NCI-H2107 treated with DMSO at 0.1 percent for 48 hours (cell line): ENCODE measurements around the gene MAP2K7.
"Not testable (repeated sequence)": the region's sequence is repeated elsewhere in the genome, so short reads cannot be mapped to it uniquely, and the experiment has no call there.

Experiments
- DNase-seq: peaks from one replicate; lab custom pipeline; 2025; ENCODE audit not compliant: unreplicated experiment; lab: John Stamatoyannopoulos, UW

The MAP2K7 gene

DNA sequence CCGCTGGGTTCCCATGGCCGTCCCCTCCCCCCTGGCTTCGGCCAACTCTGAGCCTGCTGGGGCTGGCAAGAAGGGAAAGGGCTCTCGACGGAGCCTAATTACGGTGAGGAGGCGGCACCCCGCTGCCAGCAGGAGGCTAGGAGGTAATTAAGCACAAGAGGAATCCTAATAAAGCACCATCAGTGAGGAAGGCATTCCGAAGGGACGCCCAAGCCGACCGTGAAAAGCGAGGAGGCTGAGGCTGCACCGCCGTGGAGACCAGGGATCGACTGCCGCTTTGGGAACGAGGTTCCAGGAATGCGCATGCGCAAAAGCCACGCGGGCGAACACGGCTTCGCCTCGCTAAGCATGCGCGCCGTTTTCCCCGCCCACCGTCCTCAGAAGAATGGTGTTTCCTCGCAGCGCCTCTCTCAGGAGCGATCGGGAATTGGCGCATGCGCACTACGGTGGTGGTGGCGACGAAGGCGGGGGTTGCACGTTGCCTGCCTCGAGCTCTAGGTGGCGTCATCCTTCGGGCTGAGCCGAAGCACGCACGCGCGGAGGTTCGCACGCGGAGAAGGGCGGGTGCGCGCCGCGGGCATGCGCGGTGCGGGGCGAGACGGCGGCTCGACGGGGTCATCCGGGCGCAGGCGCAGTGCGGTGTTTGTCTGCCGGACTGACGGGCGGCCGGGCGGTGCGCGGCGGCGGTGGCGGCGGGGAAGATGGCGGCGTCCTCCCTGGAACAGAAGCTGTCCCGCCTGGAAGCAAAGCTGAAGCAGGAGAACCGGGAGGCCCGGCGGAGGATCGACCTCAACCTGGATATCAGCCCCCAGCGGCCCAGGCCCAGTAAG, at the start of gene MAP2K7:
MAP2K7 (plus strand) TSS at position 634 of the 830 bp plus-strand sequence; CDS start at position 702, 68 bp downstream.
- DNase-seq: peak; percentile 98

DNA sequence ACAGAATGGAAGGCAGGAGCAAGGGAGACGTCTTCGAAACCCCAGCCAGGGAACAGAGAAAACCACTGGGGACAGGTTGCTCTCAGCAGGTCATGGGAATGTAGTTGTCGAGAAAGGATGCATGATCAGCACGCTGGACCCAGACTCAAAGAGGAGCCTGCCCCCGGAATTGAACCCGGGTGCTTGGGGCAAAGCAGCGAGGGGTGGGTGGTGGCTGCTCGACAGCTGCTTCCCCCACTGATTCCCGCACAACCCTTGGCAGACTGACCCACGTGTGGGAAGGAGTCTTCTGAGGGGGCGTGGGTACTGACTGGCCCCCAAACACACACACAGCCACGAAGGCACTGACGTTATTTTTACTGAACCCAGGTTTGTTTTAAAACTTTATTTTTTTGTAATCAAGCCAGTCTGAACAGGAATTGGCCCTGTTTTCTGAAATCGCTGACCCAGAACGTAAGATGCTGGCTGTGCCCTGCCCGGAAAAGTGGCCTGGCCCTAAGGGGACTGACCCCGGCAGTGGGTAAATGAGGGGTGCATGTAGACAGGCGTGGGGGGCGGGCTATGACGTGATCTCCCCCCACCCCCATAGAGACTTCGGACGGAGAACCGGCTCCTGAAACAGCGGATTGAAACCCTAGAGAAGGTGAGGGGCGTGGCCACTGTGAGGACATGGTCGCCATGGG, 48.1 kb upstream of the MAP2K7 start:
- no peak for DNase-seq

DNA sequence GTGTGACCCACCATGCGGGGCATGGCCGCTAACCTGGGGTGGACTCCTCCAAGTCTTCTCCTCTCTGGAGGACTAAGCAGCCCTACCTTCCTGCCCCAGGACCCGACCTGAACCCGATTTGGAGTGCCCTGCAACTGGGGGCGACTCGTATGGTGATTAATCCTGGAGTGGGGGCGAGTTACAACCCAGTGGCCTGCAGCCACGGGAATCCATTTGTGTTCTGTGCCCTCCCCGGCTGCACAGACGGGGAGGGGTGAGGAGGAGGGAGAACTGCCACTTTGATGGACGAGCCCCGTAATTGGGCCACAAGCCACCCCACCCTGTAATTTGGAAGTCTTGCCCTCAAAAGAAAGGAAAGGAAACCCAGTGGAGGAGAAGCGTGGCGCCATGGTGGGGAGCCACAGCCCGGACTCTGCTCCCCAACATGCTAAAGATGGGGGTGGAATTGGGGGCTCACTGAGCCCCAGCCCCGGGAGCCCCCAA, 47.5 kb upstream of the MAP2K7 start:
- no peak for DNase-seq

DNA sequence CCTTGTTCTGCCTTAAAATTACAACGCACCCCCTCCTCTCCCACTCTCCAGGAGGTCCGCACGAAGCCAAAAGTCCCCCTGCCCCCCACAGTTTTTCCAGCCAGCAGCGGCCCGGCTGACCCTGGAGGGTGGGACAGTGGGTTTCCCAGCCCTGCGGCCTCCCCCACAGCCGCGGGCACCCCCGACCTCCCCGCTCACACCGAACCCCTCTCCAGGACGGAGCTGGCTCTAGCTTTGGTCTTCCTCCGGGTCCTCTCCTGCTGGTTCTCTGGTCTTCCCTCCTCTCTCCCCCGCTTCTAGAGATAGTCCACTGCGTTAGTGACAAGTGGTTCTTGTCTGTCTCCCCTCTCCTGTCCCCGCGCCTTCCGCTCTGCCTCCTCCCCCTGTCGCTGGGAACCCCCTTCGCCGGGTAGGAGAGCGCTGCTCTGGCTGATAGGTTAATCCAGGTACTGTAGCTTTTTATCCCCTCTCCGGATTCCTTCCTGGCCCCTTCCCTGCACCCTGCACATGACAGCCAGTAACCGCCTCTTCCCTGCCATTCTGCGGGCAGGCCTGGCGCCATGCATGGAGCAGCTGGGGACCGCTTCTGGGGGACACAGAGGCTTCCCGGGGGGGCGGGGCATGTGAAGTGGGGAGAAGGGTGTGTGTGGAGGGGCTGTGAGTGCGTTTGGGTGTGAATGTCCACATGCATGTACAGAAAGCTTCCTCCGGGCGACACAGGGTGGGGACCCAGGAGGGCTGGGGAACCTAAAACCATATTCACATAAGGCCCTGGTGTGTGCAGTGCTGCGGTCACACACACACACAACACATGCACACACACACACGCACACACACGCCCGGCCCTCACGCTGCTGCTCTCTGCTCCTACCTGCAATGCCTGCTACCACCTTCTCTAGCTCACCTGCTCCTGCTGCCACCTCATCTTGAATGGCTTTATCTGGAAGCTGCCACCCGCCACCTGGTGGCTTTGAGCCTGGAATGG, 46.7 kb upstream of the MAP2K7 start:
- no peak for DNase-seq

DNA sequence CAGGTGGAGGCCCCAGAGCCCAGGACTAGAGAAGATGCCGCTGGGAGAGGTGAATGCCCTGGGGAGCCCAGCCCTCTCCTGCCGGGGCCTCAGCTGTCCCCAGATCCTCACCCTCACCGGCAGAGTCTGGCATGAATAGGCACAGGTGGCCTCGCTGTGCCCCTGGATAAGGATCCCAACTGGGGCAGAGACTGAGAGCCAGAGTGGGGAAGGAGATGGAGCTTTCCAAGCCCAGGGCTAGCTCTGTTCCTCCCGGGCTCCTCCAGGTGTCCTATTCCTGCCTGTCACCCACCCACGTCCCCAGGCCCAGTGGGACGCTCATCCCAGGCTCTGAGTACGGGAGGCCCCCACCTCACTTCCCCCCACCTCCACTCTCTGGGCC, 46.0 kb upstream of the MAP2K7 start:
- DNase-seq: no peak

DNA sequence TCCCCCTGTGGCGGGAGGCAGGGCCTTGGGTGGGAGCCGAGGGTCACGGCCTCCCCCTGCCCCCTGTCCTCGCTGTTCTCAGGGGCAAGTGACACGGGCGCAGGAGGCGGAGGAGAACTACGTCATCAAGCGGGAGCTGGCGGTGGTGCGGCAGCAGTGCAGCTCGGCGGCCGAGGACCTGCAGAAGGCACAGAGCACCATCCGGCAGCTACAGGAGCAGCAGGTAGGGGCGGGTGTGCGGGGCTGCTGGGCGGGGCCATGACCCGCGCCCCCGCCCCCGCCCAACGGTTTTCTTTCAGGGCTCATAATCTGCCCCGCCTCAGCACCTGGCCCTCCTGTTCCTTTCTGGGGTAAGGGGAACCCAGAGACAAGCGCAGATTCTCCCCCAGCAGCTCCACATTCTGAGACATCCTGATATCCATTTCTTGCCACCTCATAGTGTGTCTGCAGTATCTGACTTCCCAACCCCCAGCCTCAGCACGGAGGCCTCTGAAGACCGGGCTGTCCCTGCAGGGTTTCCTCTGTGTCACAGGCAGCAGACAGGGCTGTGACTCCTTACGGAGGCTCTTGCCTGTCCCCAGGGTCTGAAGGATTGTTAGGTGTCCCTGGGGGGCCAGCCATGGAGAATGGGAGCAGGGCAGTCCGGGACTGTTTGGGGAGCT, 45.4 kb upstream of the MAP2K7 start:
- peak; percentile 21 for DNase-seq

DNA sequence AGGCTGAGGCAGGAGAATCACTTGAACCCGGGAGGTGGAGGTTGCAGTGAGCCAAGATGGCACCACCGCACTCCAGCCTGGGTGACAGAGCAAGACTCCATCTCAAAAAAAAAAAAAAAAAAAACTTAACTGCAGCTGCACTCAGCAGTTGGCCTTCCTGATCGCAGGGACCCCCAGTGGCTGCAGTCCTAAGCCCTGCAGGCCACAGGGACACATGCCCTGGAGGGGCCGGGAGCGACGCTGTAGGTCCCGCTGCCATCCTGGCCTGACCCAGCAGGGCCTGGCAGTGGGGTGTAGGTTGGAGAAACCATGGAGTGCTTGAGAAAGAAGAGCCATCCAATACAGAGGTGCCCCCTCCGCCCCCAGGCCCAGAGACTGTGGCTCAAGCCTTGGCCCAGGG, 44.6 kb upstream of the MAP2K7 start:
- not testable (repeated sequence) for DNase-seq

DNA sequence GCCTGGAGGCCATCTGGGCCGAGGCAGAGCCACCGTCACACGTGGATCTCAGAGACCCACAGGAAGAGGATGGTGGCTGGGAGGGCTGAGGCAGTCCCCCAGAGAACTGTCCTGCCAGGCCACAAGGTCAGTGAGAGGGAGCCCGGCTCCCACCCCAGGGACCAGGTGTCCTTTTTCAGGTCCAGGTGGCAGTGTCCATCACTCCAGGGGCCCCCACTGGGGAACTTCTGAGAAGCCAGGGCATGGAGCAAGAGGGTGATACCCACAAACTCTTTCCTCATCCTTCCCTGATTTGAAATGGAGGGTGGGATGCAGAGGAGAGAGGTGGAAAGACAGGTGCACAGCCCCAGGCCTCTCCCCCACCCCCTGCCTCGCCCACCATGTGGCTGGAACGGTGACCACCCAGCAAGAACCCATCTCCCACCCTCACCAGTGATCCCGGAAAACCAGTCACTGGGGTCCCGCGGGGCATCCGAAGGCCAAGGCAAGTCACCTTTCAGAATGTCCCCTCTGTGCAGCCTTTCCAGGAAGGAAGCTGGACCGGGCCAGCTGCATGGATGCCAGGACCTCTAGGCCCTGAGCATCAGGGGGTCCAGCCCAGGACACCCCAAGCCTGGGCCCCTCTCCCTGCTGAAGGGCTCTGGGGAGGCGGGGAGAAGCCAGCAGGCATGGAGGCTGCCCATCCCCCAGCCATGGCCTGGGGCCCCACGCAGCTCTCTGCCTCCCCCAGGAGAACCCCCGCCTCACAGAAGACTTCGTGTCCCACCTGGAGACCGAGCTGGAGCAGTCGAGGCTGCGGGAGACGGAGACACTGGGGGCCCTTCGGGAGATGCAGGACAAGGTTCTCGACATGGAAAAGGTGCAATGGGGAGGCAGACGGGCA, 43.6 kb upstream of the MAP2K7 start:
- DNase-seq: no peak

DNA sequence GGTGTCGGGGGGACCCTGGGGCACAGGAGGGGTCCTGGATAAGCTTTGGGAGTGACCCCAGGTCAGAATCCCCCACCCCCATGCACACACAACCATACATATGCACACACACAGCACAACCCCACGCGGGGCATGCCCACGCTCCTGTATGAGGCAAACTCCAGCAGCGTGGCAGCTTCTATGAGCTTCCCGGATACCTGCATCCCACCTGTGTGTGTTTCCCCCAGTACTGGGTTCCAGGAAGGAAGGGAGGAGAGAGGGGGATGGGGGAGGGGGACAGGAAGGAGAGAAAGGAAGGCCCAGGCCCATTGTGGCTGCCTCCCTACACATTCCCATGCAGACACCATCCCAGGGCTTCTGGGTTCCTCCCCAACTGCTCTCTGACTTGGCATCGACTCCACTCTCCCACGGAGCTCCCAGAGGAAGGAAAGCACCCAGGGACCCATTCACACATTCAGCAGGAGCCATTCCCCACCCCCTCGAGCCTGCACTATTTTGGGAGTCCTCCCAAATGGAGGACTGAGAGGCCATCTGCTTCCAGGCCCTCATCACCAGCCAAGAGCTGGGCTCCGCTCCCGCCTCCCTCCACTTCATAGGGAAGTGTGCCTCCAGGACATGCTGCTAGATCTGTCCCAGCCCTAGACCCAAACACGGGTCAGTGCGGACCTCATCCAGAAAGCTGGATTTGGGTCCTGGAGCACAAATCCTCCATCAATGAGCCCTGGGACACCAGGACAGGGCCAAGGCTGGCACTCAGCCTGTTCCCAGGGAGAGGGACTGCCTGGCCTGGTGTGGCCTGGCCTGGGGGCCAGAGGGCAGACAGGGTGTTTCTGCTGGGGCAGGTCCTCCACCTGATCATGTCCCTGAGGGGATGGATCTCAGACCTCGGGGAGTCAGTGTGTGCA, 42.7 kb upstream of the MAP2K7 start:
- DNase-seq: no peak

DNA sequence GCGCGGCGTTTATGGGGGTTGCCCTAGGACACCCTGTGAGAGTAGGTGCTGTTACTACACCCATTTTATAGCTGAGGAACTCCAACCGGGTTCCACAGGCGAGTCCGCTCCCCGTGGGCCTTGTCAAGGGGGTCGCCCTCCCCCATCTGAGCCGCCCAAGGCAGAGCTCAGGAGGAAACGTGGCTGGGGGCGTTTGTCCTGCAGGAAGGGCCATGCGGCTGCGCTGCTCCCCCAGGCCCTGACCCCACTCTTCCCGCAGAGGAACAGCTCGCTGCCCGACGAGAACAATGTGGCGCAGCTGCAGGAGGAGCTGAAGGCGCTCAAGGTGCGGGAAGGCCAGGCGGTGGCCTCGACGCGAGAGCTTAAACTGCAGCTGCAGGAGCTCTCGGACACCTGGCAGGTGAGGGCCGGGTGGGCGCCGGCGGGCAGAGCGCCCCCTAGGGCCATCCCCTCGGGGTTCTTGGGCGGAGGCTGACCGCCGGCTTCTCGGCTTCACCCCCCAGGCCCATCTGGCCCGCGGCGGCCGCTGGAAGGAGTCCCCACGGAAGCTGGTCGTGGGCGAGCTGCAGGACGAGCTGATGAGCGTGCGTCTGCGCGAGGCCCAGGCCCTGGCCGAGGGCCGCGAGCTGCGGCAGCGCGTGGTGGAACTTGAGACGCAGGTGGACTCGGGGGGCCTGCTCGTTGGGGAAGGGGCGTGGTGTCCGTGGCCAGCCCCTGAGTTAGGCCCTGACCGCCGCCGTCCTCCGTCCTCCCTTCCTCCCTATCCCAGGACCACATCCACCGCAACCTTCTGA, 41.9 kb upstream of the MAP2K7 start:
- DNase-seq: no peak

DNA sequence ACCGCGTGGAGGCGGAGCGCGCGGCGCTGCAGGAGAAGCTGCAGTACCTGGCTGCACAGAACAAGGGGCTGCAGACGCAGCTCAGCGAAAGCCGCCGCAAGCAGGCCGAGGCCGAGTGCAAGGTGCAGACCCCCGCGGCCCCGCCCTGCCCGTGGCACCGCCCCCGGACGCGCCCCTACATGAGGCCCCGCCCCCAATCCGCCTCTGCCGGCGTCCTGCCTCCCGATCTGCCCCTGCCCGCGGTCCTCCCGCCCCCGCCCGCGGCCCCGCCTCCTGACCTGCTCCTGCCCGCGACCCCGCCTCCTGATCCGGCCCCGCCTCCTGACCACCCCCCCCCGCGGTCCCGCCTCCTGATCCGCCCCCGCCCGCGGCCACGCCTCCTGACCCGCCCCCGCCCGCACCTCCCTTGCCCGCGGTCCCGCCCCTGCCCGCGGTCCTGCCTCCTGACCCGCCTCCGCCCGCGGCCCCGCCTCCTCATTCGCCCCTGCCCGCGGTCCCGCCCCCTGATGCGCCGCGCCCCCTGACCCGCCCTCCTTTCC, 41.2 kb upstream of the MAP2K7 start:
- no peak for DNase-seq

DNA sequence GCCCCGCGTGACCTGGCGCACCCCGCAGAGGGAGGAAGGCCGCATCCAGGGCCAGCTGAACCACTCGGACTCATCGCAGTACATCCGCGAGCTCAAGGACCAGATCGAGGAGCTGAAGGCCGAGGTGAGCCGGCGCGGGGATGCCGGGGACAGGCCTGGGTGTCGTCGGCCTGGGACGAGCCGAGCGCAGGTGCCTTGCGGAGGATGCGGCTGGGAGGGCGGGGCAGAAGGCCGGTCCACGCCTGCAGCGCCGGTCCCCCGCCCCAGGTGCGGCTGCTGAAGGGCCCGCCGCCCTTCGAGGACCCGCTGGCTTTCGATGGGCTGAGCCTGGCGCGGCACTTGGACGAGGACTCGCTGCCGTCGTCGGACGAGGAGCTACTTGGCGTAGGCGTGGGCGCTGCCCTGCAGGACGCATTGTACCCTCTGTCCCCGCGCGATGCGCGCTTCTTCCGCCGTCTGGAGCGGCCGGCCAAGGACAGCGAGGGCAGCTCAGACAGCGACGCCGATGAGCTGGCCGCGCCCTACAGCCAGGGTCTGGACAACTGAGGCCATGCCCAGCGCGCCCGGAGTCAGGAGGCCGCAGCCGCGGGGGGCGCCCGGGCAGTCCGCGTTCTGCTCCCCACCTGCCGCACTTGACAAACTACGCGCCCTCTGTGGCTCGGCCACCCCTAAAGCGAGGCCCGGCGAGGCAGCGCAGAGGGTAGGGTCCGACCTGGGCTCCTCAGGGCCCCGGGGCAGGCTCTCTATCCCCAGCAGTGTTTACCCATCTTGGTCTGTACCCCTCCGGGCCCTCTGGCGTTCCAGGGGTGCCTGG, 40.3 kb upstream of the MAP2K7 start:
- DNase-seq: no peak

DNA sequence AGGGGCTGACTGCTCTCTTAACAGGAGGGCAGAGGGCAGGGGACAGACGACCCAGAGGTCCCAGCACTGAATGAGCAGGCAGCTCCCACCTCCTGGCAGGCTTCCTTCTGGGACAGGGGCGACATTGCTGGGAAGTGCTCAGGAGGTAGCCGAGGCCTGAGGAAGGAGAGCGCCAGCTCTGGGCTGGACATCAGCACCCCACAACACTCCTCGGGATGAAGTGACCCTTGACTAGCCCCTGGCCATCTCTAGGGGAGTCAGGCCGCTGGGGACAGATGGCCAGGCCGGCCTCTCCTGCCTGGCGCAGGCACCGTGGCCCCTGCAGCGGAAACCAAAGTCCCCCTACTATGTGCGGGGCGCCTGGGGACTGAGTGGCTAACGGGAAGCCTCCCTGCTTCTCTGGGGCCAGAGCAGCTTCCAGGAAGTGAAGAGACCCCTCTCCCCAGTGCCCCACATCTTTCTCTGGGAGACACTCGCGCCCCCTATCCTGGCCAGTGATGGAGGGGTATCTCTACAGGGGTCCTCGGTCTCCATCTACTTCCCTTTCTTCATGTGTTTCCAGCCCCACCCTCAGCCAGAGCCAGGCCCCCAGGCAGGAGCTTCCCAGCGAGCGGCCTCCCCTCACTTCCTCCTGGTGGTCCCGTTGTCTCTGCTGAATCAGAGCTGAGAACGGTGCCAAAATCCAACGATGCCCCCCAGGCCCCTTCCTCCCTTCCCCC, 39.5 kb upstream of the MAP2K7 start:
- DNase-seq: no peak

DNA sequence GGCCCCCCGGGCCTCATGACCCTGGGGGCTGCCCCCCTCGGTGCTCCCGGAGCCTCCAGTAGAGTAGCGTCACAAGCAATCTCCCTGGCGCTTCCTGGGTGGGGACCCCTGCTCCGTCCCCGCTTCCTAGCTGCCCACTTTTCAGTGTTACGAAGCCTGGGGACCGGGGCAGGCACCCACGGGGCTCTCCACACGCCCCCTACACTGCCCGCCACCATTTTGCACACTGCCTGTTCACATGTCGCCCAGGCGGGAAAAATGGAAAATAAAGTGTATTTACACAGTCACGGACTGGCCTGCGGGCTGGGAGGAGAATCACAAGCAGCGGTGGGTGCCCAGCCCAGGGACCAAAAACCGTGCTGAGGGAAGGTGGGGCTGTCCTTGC, 39.0 kb upstream of the MAP2K7 start:
- DNase-seq: no peak

DNA sequence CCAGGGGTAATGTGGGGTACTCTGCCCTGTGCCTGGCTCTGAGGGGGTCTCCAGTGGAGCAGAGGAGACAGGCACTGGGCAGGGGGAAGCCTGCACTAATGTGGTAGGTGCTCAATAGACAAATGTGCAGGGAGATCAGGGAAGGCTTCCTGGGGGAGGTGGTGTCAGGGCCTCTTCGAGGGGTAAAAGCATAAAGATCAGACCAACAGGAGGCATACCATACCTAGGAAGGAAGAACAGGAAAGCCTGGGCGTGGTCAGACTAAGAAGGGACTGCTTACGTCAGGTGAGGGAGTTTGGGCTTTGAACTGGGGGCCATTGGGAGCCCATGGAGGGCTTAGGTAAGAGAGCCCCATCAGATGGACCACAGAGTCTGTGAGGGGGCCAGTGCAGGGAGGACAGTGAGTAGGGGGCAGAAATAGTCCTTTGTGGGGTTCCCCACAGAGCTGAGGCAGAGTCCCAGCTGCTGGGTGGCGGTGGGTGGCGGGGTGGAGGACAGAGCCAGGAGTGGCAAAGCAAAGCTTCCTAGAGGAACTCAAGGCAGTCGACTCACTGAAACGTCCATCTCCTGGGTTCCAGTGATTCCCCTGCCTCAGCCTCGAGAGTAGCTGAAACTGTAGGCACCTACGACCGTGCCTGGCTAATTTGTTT, 38.3 kb upstream of the MAP2K7 start:
- DNase-seq: no peak
